H7 (cell line): ENCODE results near the gene ARSG. TPM values are rescaled to one million over a fixed set of nuclear protein-coding genes. Genes with fewer than 3 reads are reported as not detected.

Experiments
- DNase-seq: peaks from one replicate; pipeline ENCODE4 v3.0.0; 2012
- H3K27me3 ChIP-seq: 2 replicates; pipeline ENCODE4 v1.6.0; 2011; ENCODE audit warnings: mild to moderate bottlenecking, low read length; ENCODE audit not compliant: control insufficient read depth, insufficient read depth
- H3K36me3 ChIP-seq: replicated peaks from 2 replicates; pipeline ENCODE4 v1.5.1; 2011; ENCODE audit warnings: low read length; ENCODE audit not compliant: control insufficient read depth, insufficient read depth
- H3K4me3 ChIP-seq: 2 replicates; pipeline ENCODE4 v1.5.1; 2011; ENCODE audit warnings: low read depth, mild to moderate bottlenecking, control low read depth, low read length, moderate library complexity; ENCODE audit not compliant: insufficient read depth
- total RNA-seq: library from RNA; depleted of rRNA; stranded (reverse); fragments of >200 nt; shearing (Covaris generic); gene quantifications from 2 replicates; pipeline ENCODE4 v1.2.3, GENCODE V29; 2014

Gene ARSG
- total RNA-seq, 1 experiment from 2014 or later: 15.7 TPM

GRCh38 chr17:68292689-68293040 lies 1.4 kb downstream of the ARSG start:
- Histone ChIP-seq H3K36me3 (no peaks in the 10 kb centered on the region), H3K27me3 (peaks cover 26% of the 10 kb centered on the region), H3K4me3 (peak overlapping the region; percentile 73)
- DNase-seq: no peak

DNA sequence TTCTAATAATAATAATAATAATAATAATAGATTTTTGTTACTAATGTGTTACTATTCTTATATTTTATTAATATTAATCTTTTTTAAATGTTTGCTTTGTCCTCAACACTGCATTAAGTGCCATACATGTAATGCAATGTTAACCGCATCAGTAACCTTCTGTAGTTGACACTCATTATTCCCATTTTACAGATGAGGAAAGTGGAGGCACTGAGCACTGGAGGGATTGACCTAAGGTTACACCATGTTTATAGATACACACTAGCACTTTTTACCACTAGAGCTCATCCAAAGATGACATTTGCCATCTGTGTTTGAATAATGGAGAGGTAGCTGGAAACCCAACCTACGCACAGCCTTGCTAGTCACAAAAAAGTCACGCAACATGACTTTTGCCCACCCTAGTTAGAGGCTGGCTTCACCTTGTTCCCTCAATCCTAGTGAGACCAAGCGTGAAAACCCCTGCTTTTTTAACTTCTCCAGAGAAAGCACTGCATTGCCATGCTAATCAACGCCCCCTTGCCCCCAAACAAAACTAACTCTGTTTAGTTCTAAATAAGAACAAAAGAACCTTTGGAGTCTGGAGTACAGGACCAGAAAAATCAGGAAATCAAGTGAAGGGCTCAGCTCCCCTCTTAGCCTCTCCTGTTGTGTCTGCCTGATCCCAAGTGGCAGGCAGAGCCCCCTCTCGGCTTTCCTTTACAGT lies 2.3 kb downstream of the ARSG start:
- no peak for DNase-seq
- no peak overlapping the region for H3K4me3 ChIP-seq
- H3K36me3 ChIP-seq: no peaks in the 10 kb centered on the region
- H3K27me3 ChIP-seq: peaks cover 26% of the 10 kb centered on the region

GRCh38 chr17:68294196-68294555 lies 2.9 kb downstream of the ARSG start:
- Histone ChIP-seq H3K4me3 (no peak overlapping the region), H3K27me3 (peaks cover 26% of the 10 kb centered on the region), H3K36me3 (no peaks in the 10 kb centered on the region)
- no peak for DNase-seq

DNA sequence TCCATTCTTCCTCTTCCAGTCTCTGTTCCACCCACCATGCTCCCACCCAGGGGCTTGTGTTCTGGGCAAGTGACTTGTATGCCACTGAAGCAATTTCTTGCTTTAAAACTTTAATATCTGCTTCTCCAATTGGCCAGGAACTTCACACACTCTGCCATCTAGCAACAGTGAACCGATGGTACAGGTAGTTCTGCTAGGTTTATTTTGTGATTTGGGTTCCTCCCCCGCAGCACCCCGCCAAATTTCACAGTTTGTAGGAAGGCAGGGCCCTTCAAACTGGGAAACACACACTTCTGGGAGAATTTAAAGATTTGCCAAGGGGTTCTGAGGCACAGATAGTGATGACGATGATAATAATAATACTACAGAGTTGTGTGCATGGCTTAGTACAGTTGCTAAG lies 3.3 kb downstream of the ARSG start:
- no peak for DNase-seq
- no peaks in the 10 kb centered on the region for H3K36me3 ChIP-seq
- H3K4me3 ChIP-seq: no peak overlapping the region
- peaks cover 22% of the 10 kb centered on the region for H3K27me3 ChIP-seq

GRCh38 chr17:68295086-68295485 lies 3.8 kb downstream of the ARSG start:
- no peak overlapping the region for H3K4me3 ChIP-seq
- H3K36me3 ChIP-seq: no peaks in the 10 kb centered on the region
- H3K27me3 ChIP-seq: peaks cover 18% of the 10 kb centered on the region
- DNase-seq: no peak

- Histone ChIP-seq H3K27me3 (peaks cover 11% of the 10 kb centered on the region), H3K4me3 (no peak overlapping the region), H3K36me3 (no peaks in the 10 kb centered on the region)
- DNase-seq: peak; percentile 49
These were observed 5.2 kb downstream of the ARSG start for GRCh38 chr17:68296217-68297191.

DNA sequence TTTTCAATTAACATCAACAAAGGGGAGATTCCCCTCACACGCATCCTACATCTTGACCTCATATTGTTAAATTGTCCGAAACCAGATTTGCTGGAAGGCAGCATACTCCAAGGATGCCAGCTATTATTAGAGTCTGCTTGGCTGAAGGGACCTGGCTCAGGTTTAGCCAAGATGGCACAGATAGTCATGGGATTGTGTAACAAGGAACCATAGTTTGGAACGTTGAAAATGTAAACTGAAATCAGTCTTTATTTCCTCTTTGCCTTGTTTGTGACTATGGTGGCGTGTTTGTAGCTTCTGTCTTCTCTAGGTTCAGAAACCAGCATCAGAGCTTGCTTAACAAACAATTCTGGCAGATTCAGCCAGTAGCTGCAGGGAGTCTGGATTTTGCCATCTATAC lies 5.9 kb downstream of the ARSG start:
- Histone ChIP-seq H3K4me3 (no peak overlapping the region), H3K36me3 (no peaks in the 10 kb centered on the region), H3K27me3 (peaks cover 9% of the 10 kb centered on the region)
- DNase-seq: no peak

DNA sequence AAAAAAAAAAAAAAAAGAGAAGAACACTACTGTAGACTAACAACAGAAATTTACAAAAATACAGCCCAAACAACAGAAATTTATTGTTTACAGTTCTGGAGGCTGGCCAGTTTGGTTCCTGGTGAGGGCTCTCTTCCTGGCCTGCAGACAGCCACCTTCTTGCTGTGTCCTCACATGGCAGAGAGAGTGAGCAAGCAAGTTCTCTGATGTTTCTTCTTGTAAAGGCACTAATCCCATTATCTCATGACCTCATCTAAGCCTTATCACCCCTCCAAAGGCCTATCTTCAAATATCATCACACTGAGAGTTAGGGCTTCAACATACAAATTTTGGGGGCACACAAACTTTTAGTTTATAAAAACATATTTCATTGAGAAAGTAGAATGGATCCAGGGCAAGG lies 7.3 kb downstream of the ARSG start:
- H3K27me3 ChIP-seq: peaks cover 1% of the 10 kb centered on the region; the same call in 1 of the 2 replicates
- H3K4me3 ChIP-seq: no peak overlapping the region
- no peaks in the 10 kb centered on the region for H3K36me3 ChIP-seq
- no peak for DNase-seq

GRCh38 chr17:68299817-68300216 lies 8.5 kb downstream of the ARSG start:
- Histone ChIP-seq H3K4me3 (no peak overlapping the region), H3K36me3 (no peaks in the 10 kb centered on the region), H3K27me3 (no peaks in the 10 kb centered on the region)
- DNase-seq: no peak

DNA sequence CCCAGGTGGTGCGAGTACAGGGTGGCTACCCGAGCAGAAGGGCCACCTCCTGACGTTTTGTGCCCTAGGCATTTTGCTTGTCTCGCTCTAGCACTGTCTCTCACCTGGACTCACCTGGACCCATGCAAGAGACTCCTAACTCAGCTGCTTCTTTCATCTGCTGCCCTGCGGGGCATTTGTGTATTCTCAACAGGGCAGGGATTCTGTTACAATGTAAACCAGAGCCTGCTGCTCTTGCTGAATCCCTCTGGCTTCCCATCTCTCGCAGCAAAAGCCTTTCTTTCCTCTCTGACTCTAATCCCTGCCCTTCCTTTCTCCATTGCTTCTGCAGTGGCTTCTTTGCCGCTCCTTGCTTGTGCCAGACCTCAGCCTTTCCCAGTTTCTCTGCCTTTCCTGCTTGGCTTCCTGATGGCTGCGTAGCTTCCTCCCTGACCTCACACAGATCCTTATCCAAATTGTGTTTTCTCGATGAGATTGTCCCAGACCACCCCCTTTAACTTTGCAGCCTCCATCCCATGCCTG lies 10.2 kb downstream of the ARSG start:
- no peak overlapping the region for H3K4me3 ChIP-seq
- DNase-seq: peak; percentile 67
- no peaks in the 10 kb centered on the region for H3K27me3 ChIP-seq
- no peaks in the 10 kb centered on the region for H3K36me3 ChIP-seq

GRCh38 chr17:68302066-68302564 lies 10.8 kb downstream of the ARSG start:
- Histone ChIP-seq H3K4me3 (no peak overlapping the region), H3K27me3 (no peaks in the 10 kb centered on the region), H3K36me3 (no peaks in the 10 kb centered on the region)
- DNase-seq: no peak

- no peak for DNase-seq
- Histone ChIP-seq H3K36me3 (no peaks in the 10 kb centered on the region), H3K4me3 (no peak overlapping the region), H3K27me3 (no peaks in the 10 kb centered on the region)
These were observed 11.4 kb downstream of the ARSG start for GRCh38 chr17:68302666-68303065.

DNA sequence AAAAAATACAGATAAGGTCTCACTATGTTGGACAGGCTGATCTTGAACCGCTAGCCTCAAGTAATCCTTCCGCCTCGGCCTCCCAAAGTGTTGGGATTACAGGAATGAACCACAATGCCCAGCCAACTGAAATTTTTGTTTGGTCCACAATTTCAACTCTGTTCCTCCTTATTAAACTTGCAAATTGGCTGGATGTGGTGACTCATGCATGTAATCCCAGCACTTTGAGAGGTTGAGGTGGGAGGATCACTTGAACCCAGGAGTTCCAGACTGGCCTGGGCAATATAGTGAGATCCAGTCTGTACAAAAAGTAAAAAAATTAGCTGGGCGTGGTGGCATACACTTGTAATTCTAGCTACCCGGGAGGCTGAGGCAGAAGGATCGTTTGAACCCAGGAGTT lies 13.4 kb downstream of the ARSG start:
- DNase-seq: no peak

GRCh38 chr17:68305142-68305541 lies 13.8 kb downstream of the ARSG start:
- Histone ChIP-seq H3K27me3 (no peaks in the 10 kb centered on the region), H3K36me3 (no peaks in the 10 kb centered on the region), H3K4me3 (no peak overlapping the region)
- DNase-seq: no peak

More for the DNA sequence above, 13.4 kb downstream of the ARSG start:
- H3K4me3 ChIP-seq: no peak overlapping the region
- no peaks in the 10 kb centered on the region for H3K36me3 ChIP-seq
- H3K27me3 ChIP-seq: no peaks in the 10 kb centered on the region

GRCh38 chr17:68306819-68307218 lies 15.5 kb downstream of the ARSG start:
- no peak overlapping the region for H3K4me3 ChIP-seq
- DNase-seq: no peak
- no peaks in the 10 kb centered on the region for H3K36me3 ChIP-seq
- no peaks in the 10 kb centered on the region for H3K27me3 ChIP-seq
